Activated CD4-positive, alpha-beta T cell treated with anti-CD3 and anti-CD28 coated beads, Interleukin-2, amount 50 U/mL, for 24 hours (primary cell): ENCODE results near the gene VPS13D.
"Not testable (repeated sequence)": the region's sequence is repeated elsewhere in the genome, so short reads cannot be mapped to it uniquely, and the experiment has no call there.

Experiments used
- DNase-seq, 2 donors: peaks; one replicate each; pipeline ENCODE4 v3.0.0-alpha.2; 2020; ENCODE audit warnings: low read depth in 1 of 2, low spot score in 1 of 2

The VPS13D gene

DNA sequence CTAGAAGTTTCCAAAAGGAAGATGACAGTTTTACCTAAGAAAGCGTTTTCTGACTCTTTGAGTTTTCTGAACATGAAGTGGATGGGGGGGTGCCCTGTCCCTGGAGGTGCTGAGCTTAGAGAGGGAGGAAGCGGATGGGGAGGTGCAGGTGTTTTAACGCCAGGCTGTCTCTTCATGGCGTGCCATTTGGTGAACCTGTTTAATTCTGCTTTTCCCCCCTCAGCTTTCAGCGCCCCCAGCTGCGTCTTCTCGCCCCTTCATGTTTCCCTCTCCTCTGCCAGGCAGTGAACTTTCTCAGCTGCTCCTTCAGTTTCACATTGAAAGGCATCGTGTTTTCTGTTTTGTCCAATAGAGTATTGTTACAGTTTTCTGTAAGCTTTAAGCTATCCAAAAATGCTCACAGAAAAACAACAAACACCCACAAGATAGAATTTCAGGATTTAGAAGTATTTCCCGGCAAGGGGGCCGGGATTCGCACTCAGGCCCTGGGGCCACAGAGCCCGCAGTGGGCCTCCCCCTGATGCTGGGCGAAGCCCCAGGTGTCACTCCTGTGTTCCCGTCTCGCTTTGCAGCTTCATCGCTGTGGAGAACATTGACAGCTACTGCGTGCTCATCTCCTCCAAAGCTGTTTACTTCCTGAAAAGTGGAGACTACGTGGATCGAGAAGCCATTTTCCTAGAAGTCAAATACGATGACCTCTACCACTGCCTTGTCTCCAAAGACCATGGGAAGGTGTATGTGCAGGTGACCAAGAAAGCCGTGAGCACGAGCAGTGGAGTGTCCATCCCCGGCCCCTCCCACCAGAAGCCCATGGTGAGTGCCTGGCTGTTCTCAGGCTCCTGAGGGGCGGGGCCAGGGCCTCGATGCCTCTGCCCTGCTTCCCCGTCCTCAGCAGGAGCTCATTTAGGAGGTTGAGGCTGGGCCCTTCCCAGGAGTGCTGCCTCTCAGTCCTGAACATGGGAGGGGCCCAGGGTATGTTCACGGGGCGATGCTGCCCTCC, 276.8 kb downstream of the VPS13D start:
- no peak for DNase-seq

DNA sequence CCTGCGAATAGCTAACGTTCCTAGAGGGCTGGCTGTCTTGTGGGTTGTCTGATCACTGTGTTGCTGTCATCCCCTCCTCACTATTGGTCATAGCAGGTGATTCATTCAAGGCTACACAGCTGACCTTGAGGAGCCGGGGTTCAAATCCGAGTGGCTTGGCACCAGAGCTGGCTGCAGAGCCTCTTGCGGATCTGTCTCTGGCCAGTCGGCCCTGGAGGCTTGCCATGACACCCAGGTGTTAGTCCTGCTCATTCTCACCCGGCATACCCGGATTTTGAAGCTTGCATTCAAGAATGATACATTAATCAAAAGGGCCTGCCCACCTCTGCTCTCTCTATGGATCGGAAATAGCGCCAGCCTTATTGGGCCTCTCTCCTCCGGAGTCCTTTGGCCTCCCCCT, 277.8 kb downstream of the VPS13D start:
- no peak for DNase-seq

- DNase-seq: no peak
Observed at GRCh38 chr1:12508849-12509248, 279.0 kb downstream of the VPS13D start.

DNA sequence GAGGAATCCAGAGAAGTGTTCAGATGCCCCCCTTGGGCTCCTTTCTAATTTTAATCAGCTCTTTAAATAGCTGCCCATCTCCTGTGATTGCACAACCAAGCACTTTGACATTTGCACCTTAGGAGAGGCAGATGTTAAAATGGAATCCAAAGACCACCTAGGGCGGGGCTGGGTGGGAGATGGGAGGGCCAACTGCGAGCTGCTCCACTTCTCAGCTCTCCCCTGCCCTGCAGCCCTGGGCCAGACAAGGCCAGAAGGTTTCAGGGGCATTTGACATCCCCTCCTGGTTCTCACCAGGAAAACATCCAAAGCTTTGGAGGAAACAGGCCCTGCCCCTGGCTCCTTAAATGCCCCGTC, 281.3 kb downstream of the VPS13D start:
- no peak for DNase-seq

GRCh38 chr1:12511516-12512468, 282.0 kb downstream of the VPS13D start:
- DNase-seq: no peak

GRCh38 chr1:12513181-12513580, 283.4 kb downstream of the VPS13D start:
- DNase-seq: no peak

DNA sequence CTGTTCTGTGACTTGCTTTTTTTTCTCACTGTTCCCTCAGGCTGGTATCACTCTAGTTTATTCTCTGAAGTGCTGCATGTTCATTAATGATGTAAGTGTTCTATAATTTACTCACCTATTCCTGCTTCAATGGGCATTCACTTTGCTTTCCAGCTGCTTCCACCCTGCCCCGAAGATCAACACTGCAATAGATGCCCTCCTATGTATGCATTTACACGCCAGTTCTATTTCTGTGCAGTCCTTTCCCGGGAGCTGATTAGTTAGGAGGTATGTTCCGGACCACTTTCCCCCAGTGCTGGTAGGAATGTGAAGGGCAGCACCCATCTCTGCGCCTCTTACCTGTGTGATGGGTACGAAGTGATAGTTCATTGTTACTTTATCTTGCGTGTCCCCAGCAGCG, 284.8 kb downstream of the VPS13D start:
- no peak for DNase-seq

GRCh38 chr1:12515234-12515633, 285.4 kb downstream of the VPS13D start:
- no peak for DNase-seq

DNA sequence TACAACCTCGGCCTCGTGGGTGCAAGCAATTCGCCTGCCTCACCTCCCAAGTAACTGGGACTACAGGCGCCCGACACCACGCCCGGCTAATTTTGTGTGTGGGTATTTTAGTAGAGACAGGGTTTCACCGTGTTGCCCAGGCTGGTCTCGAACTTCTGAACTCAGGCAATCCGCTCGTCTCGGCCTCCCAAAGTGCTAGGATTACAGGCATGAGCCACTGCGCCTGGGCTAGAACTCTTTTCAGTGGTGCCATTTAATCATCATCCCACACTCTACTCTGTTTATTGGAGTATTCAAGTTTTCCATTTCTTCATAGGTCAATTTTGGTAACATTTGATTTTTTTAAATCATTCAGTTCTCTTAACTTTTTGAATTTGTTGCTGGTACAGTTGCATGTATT, 286.9 kb downstream of the VPS13D start:
- DNase-seq: no peak

- DNase-seq: peak in 1 of 2 donors; percentile 60
Observed at GRCh38 chr1:12518931-12519692, 289.3 kb downstream of the VPS13D start.

GRCh38 chr1:12519693-12520364, 290.0 kb downstream of the VPS13D start:
- no peak for DNase-seq

- no peak for DNase-seq
Observed at GRCh38 chr1:12521096-12521495, 291.3 kb downstream of the VPS13D start.

DNA sequence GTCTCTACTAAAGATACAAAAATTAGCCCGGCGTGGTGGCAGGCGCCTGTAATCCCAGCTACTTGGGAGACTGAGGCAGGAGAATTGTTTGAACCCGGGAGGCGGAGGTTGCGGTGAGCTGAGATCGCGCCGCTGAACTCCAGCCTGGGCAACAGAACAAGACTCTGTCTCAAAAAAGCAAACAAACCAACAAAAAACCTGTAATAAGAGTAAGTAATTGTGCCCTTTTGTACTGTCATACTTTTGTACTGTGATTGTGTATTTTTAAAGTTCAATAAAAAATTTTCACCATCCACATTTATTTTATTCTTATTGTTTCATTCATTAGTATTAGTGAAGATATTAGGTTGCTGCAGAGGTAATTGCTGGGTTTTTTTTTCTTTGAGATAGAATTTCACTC, 292.9 kb downstream of the VPS13D start:
- DNase-seq: not testable (repeated sequence)

DNA sequence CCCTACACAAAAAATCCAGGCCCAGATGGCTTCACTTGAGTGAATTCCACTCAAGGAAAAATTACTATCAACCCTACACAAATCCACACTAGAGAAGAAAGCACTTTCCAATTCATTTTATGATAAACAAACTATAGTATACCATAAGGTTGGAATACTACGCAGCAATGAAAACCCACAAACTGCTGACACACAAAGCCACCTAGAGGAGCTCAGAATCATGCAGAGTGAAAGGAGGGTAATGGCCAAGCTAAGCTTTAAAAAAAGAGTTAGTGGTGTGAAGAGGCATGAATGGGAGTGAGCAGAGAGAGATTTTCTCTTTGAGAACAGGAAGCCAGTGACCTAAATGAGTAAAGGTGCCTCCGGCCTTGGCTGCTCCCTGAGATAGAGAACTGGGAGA, 294.4 kb downstream of the VPS13D start:
- no peak for DNase-seq

DNA sequence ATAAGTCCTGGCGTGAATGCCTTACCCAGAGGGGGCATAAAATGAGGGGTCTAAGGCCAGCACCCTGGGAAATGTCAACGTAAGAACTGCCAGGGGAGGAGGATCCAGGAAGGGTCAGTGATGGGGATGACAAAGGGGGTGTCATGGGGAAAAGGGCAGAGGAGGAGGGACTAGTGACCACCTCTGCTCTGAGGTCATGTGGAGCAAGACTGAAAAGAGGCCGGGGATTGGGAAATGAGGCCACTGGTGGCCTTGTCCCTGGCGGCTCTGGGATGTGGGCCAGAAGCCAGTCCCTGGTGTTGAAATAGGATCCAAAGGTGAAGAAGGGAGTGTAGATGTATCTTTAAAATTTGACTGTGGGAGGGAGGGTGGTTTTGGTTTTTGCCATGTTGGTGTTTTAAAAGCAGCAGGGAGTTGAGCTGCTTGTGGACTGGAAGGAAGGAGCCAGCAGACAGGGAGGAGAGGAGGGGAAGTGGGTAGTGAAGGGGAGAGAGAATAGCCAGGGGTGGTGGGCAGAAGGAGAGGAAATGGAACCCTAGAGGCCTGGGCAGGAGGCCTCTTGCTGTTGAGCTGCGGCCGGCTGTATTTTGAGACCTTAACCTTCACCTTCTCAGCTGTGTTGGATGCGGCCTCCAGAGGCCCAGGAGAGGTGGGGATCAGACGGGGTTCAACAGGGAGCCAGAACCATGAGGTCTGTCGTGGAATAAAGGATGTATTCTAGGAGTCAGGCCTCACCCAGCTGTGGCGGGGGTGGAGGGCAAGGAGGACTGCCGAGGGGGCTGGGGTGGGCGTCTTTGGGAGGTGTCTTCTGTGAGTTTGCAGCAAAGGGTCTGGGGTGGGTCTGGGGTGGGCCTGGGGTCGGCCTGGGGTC, 295.7 kb downstream of the VPS13D start:
- no peak for DNase-seq

- DNase-seq: no peak
Observed at GRCh38 chr1:12527564-12527963, 297.7 kb downstream of the VPS13D start.

DNA sequence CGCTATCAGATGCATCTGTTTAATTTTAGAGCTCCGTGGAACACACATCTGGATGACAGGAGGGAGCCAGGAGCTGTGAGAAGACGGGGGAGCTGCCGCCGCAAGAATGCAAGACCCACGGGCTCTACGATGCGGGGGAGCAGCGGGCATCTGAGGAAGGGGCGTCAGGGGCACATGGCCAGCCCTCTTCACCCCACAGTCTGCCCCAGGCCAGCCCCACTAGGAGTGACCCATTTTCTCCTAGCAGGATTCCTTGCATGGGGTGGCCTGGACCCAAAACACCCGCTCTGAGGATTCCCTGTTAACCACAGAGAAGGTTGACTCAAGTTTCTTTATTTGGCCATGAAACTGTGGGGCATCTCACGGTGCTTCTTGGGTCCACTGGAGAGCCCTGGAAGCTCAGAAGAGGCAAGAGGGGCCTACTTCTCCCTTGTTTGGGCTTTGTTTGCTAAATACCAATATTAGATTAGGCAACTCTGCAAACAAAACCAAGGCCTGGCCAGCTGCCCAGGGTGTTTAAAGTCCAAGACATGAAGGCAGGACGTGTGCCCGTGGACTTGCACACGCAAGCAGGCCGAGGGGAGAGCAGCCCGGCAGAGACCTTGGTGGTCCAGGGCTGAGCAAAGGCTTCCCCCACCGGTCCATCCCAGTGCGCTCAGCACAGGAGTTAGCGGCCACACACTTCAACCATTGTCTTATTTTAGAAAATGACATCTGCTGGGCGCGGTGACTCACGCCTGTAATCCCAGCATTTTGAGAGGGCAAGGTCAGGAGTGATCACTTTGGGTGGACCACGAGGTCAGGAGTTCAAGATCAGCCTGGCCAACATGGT, 298.4 kb downstream of the VPS13D start:
- DNase-seq: no peak

DNA sequence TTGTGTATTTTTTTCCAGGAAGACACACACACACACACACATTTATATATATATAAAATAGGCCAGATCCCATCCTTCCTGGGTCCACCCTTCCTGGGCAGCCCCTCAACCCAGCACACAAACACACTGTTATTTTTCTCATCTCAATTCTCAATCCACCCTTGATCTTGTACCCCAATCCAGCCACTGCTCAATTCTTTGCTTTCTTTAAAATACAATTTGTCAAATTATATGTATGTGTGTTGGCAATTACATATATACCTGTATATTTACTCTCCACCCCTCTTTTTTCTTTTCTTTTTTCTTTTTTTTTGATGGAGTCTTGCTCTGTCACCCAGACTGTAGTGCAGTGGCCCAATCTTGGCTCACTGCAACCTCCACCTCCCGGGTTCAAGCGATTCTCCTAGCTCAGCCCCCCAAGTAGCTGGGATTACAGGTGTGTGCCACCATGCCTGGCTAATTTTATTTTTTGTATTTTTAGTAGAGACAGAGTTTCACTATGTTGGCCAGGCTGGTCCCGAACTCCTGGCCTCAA, 299.9 kb downstream of the VPS13D start:
- DNase-seq: no peak
